OCI-LY1 (cell line): Measurements from ENCODE around the gene DRGX.

ENCODE experiments used
- H2AFZ ChIP-seq: fragments of 200-600 bp; sonication (generic), shearing (Covaris generic); 2 replicates; pipeline ENCODE4 v1.6.0; 2014; ENCODE audit warnings: antibody characterized with exemption, mild to moderate bottlenecking, low read length
- H3F3A ChIP-seq: fragments of 200-600 bp; sonication (generic), shearing (Covaris generic); 2 replicates; pipeline ENCODE4 v1.6.0; 2014; ENCODE audit warnings: mild to moderate bottlenecking, antibody characterized with exemption, low read length, moderate library complexity; ENCODE audit not compliant: insufficient read depth
- H3K27ac ChIP-seq: fragments of 200-600 bp; sonication (generic); 2 replicates; pipeline ENCODE4 v1.5.1; 2014; ENCODE audit warnings: low read length, mixed run types, mild to moderate bottlenecking, low read depth; ENCODE audit not compliant: poor library complexity, severe bottlenecking
- H3K27me3 ChIP-seq: fragments of 200-600 bp; sonication (generic); 2 replicates; pipeline ENCODE4 v1.6.0; 2014; ENCODE audit warnings: antibody characterized with exemption, mild to moderate bottlenecking, low read length, moderate library complexity; ENCODE audit not compliant: insufficient read depth
- H3K36me3 ChIP-seq: fragments of 200-600 bp; sonication (generic); 2 replicates; pipeline ENCODE4 v1.6.1; 2014; ENCODE audit warnings: mild to moderate bottlenecking, antibody characterized with exemption, low read length, moderate library complexity, mixed read lengths; ENCODE audit not compliant: insufficient read depth
- H3K4me1 ChIP-seq: fragments of 200-600 bp; sonication (generic); 2 replicates; pipeline ENCODE4 v1.5.1; 2014; ENCODE audit warnings: mild to moderate bottlenecking, low read length, moderate library complexity; ENCODE audit not compliant: insufficient read depth, severe bottlenecking
- H3K4me2 ChIP-seq: fragments of 200-600 bp; sonication (generic), shearing (Covaris generic); 2 replicates; pipeline ENCODE4 v1.6.1; 2014; ENCODE audit warnings: low read length
- H3K4me3 ChIP-seq: fragments of 200-600 bp; sonication (generic); 2 replicates; pipeline ENCODE4 v1.5.1; 2014; ENCODE audit warnings: low read length, low read depth, mild to moderate bottlenecking, mixed read lengths; ENCODE audit not compliant: poor library complexity, severe bottlenecking
- H3K79me2 ChIP-seq: fragments of 200-600 bp; shearing (Covaris generic); 2 replicates; pipeline ENCODE4 v1.6.1; 2016; ENCODE audit warnings: mixed run types, low read length, mixed read lengths; ENCODE audit not compliant: insufficient read depth
- H3K9ac ChIP-seq: fragments of 200-600 bp; sonication (generic), shearing (Covaris generic); 2 replicates; pipeline ENCODE4 v1.6.1; 2014; ENCODE audit warnings: mild to moderate bottlenecking, low read length, mixed read lengths
- H3K9me2 ChIP-seq: fragments of 200-600 bp; sonication (generic), shearing (Covaris generic); 2 replicates; pipeline ENCODE4 v1.6.1; 2014; ENCODE audit warnings: low read depth, mild to moderate bottlenecking, low read length, mixed read lengths
- H3K9me3 ChIP-seq: fragments of 200-600 bp; shearing (Covaris generic); 2 replicates; pipeline ENCODE4 v1.6.1; 2014; ENCODE audit warnings: low read length, mixed read lengths
- H4K20me1 ChIP-seq: fragments of 200-600 bp; sonication (generic), shearing (Covaris generic); 2 replicates; pipeline ENCODE4 v1.6.0; 2016; ENCODE audit warnings: mild to moderate bottlenecking, low read length; ENCODE audit not compliant: insufficient read depth
- CTCF ChIP-seq: fragments of 200-600 bp; sonication (generic), shearing (Covaris generic); IDR thresholded peaks from 2 replicates; pipeline ENCODE4 v1.5.1; 2017; ENCODE audit warnings: mild to moderate bottlenecking, antibody characterized with exemption, low read length, moderate library complexity, mixed read lengths
- EZH2 ChIP-seq: fragments of 200-600 bp; sonication (generic), shearing (Covaris generic); IDR thresholded peaks from 2 replicates; pipeline ENCODE4 v1.8.0; 2017; ENCODE audit warnings: borderline replicate concordance, mixed run types, mild to moderate bottlenecking, antibody characterized with exemption, low read length, moderate library complexity, mixed read lengths

The DRGX gene

DNA sequence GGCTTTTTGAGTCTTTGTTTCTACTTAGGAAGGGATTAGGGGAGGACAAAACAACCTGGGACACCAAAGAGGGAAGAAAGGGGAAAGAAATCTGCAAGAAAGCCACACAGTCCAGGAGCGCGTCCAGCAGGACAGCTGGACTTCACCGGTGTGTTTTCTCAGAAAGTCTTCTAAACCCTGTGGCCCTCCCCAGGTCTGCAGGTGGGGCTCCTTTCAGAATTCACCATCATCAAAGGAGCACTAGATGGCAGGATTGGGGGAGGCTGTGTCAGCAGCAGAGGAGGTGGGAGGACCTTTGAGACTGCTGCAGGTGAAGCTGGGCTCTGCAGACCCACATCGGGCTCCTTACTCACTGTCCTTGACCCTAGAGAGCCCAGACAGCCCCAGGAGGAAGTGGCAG, 13.9 kb upstream of the DRGX start:
- no peak for TF ChIP-seq EZH2
- TF ChIP-seq CTCF = no peak
- Histone ChIP-seq H3K36me3 (no peaks in the 10 kb centered on the region), H3K9me2 (no peaks in the 10 kb centered on the region), H3K9me3 (no peaks in the 10 kb centered on the region), H4K20me1 (no peaks in the 10 kb centered on the region), H3K4me1 (no peaks in the 10 kb centered on the region), H3K79me2 (no peaks in the 10 kb centered on the region), H2AFZ (no peak overlapping the region), H3K4me3 (no peak overlapping the region), H3F3A (no peaks in the 10 kb centered on the region), H3K4me2 (no peak overlapping the region), H3K27ac (no peak overlapping the region), H3K9ac (no peak overlapping the region), H3K27me3 (0 out of 2 replicates have a peak, but pooled peaks cover 3% of the 10 kb centered on the region)

DNA sequence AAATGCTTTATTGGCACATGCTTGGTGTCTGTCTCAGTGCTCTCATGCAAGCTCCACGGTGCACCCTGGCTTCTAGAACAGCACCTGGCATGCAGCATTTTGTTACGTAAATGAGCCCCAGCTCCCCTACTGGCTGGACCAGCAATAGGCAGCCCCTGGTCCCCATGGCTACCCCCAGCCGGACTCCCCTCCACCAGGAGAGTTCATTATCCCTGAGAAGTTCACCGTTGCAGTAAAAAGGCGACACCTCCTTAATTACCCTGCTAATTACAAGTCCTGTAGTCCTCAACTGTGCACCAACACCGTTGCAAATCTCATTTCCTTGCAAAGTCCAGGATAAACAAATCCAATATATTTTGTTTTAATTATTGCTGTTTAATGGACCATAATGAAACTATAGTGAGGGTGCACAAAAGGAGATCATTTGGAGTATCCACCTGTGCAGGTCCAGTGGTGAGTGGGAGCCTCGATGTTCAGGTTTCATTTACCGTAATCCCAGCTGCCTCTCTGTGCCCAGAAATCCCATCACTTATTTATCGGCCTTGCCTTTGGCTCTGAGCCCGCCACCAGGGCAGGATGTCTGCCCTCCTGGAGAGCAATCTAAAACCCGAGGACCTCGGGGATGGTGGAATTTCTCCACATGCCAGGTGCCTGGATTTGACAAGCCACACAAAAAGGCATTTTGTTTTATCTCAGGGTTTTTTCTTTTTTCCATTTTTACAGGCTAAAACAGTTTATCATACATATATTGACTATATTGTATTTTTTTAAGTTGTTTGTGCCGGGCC, 12.8 kb upstream of the DRGX start:
- Histone ChIP-seq H3K9ac (no peak overlapping the region), H3K4me2 (no peak overlapping the region), H3F3A (no peaks in the 10 kb centered on the region), H4K20me1 (no peaks in the 10 kb centered on the region), H3K9me3 (no peaks in the 10 kb centered on the region), H3K79me2 (no peaks in the 10 kb centered on the region), H3K36me3 (no peaks in the 10 kb centered on the region), H3K9me2 (no peaks in the 10 kb centered on the region), H3K4me3 (no peak overlapping the region), H3K4me1 (no peaks in the 10 kb centered on the region), H3K27ac (no peak overlapping the region), H2AFZ (no peak overlapping the region), H3K27me3 (0 out of 2 replicates have a peak, but pooled peaks cover 3% of the 10 kb centered on the region)
- peak; percentile 54 for TF ChIP-seq CTCF
- no peak for TF ChIP-seq EZH2

DNA sequence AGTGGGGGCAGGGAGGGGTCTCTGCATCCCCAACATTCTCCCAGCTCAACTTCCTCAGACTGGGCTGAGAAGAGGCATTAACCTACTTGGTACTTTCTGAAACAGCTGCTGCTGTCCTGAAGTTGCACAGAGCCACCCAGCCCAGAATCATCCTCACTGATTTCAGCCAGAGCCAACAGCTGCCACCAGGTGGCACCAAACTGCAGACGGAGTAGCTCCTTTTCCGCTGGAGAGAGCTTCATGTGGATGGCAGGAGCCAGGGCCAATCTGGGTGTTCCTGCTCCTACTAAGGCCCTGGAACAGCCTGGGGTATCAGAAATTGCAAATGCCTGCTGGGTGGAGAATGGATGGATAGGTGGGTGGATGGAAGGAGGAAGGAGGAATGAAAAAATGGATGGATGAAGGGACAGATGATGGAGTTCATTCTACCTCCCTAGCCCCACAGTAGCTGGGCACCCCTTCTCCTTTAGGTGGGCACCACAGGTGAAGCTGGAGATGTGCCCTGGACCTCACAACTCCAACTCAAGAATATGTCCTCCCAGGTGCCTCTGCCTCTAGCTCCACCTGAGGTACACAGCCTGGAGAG, 11.8 kb upstream of the DRGX start:
- Histone ChIP-seq H3K4me2 (no peak overlapping the region), H2AFZ (no peak overlapping the region), H3K27ac (no peak overlapping the region), H3K79me2 (no peaks in the 10 kb centered on the region), H3K4me1 (no peaks in the 10 kb centered on the region), H3K4me3 (no peak overlapping the region), H3F3A (no peaks in the 10 kb centered on the region), H4K20me1 (no peaks in the 10 kb centered on the region), H3K27me3 (no peaks in the 10 kb centered on the region), H3K9me3 (no peaks in the 10 kb centered on the region), H3K9ac (no peak overlapping the region), H3K9me2 (no peaks in the 10 kb centered on the region), H3K36me3 (no peaks in the 10 kb centered on the region)
- peak; percentile 92 for TF ChIP-seq CTCF
- TF ChIP-seq EZH2 = no peak
